Neural progenitor cell (in vitro differentiated cells): Measurements from ENCODE around the gene PAQR5. TPM values are rescaled to one million over a fixed set of nuclear protein-coding genes. Genes with fewer than 3 reads are reported as not detected.
"Not testable (repeated sequence)": the region's sequence is repeated elsewhere in the genome, so short reads cannot be mapped to it uniquely, and the experiment has no call there.

Source experiments
- DNase-seq: peaks from one replicate; pipeline ENCODE4 v3.0.0-alpha.2; 2016; ENCODE audit warnings: low spot score
- H2AFZ ChIP-seq: fragments of 200-600 bp; sonication (generic); replicated peaks from 2 replicates; pipeline ENCODE4 v1.6.1; 2016; ENCODE audit warnings: antibody characterized with exemption
- H3F3A ChIP-seq: fragments of 200-600 bp; sonication (generic); 2 replicates; pipeline ENCODE4 v1.6.1; 2016; ENCODE audit warnings: antibody characterized with exemption, low read depth
- H3K27ac ChIP-seq: fragments of 200-600 bp; sonication (generic); 2 replicates; pipeline ENCODE4 v1.5.1; 2016; ENCODE audit warnings: mild to moderate bottlenecking
- H3K27me3 ChIP-seq: fragments of 200-600 bp; sonication (generic); 2 replicates; pipeline ENCODE4 v1.6.1; 2016; ENCODE audit warnings: mild to moderate bottlenecking, moderate library complexity
- H3K36me3 ChIP-seq: fragments of 200-600 bp; sonication (generic); 2 replicates; pipeline ENCODE4 v1.5.1; 2016
- H3K4me1 ChIP-seq: fragments of 200-600 bp; sonication (generic); 2 replicates; pipeline ENCODE4 v1.6.1; 2016; ENCODE audit warnings: mixed run types
- H3K4me2 ChIP-seq: fragments of 200-600 bp; sonication (generic); 2 replicates; pipeline ENCODE4 v1.6.1; 2016
- H3K4me3 ChIP-seq: fragments of 200-600 bp; sonication (generic); 2 replicates; pipeline ENCODE4 v1.5.1; 2016
- H3K79me2 ChIP-seq: fragments of 200-600 bp; sonication (generic); 2 replicates; pipeline ENCODE4 v1.6.1; 2016; ENCODE audit warnings: low read depth
- H3K9ac ChIP-seq: fragments of 200-600 bp; sonication (generic); 2 replicates; pipeline ENCODE4 v1.6.1; 2016
- H3K9me3 ChIP-seq: fragments of 200-600 bp; sonication (generic); 2 replicates; pipeline ENCODE4 v1.5.1; 2016; ENCODE audit warnings: low read depth
- H4K20me1 ChIP-seq: fragments of 200-600 bp; sonication (generic); 2 replicates; pipeline ENCODE4 v1.6.1; 2016; ENCODE audit warnings: low read depth
- H3K27ac Mint-ChIP-seq: 3 replicates; pipeline ENCODE4 v1.8.0; 2021; ENCODE audit warnings: mixed read lengths
- H3K27me3 Mint-ChIP-seq: 2 replicates; pipeline ENCODE4 v1.8.0; 2022; ENCODE audit warnings: low read depth, mild to moderate bottlenecking, inconsistent platforms, moderate library complexity, mixed read lengths; ENCODE audit not compliant: insufficient read depth
- H3K36me3 Mint-ChIP-seq: 3 replicates; pipeline ENCODE4 v1.8.0; 2021; ENCODE audit warnings: mixed read lengths
- H3K4me1 Mint-ChIP-seq: 3 replicates; pipeline ENCODE4 v1.8.0; 2021; ENCODE audit warnings: mixed read lengths
- H3K4me3 Mint-ChIP-seq: 3 replicates; pipeline ENCODE4 v1.8.0; 2021; ENCODE audit warnings: mild to moderate bottlenecking, moderate library complexity, mixed read lengths
- H3K9me3 Mint-ChIP-seq: 3 replicates; pipeline ENCODE4 v1.8.0; 2020; ENCODE audit warnings: mixed read lengths
- CTCF ChIP-seq: fragments of 200-600 bp; sonication (generic); IDR thresholded peaks from 2 replicates; pipeline ENCODE4 v1.5.1; 2017; ENCODE audit warnings: antibody characterized with exemption, mild to moderate bottlenecking
- EZH2 ChIP-seq: fragments of 200-600 bp; sonication (generic); IDR thresholded peaks from 2 replicates; pipeline ENCODE4 v1.6.1; 2017; ENCODE audit warnings: antibody characterized with exemption, mild to moderate bottlenecking, moderate library complexity
- EZH2phosphoT487 ChIP-seq: fragments of 200-600 bp; sonication (generic); IDR thresholded peaks from 2 replicates; pipeline ENCODE4 v1.6.1; 2017; ENCODE audit warnings: antibody characterized with exemption
- total RNA-seq: library from RNA; depleted of rRNA; stranded (reverse); fragments of >200 nt; gene quantifications from 2 replicates; pipeline ENCODE4 v1.2.3, GENCODE V29; 2015; ENCODE audit warnings: low replicate concordance

PAQR5 gene
- total RNA-seq, 1 donor from 2014 or later: 1.4 TPM

DNA sequence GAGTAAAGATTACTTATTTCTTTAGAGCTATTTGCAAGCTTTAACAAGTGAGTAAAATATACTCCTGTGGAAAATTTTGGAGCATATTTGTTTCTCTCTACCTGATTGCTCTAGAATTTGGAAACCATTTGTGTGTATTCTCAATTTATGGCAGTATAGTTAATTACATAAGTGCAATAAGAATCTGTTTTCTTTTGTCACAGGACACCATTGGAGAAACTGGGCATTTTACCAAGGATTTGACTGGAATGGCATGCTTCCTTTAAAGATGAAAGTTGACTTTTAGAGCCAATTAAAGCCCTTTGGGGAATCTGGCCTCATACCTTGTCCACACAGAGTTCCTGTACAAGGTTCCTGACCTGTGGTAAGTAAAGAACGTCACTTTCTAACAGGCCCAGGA, 38.4 kb downstream of the PAQR5 start:
- Histone ChIP-seq H3K79me2 (no peaks in the 10 kb centered on the region), H3K4me1 (no peaks in the 10 kb centered on the region), H3F3A (no peaks in the 10 kb centered on the region), H3K9me3 (no peaks in the 10 kb centered on the region), H3K4me2 (no peak overlapping the region), H3K27ac (no peak overlapping the region), H2AFZ (no peak overlapping the region), H3K4me3 (no peak overlapping the region), H3K9ac (no peak overlapping the region), H3K36me3 (no peaks in the 10 kb centered on the region), H4K20me1 (no peaks in the 10 kb centered on the region), H3K27me3 (no peaks in the 10 kb centered on the region)
- Mint-ChIP-seq H3K4me1 (no peaks in the 10 kb centered on the region), H3K27me3 (peaks cover 2% of the 10 kb centered on the region), H3K36me3 (no peaks in the 10 kb centered on the region), H3K9me3 (peaks cover 9% of the 10 kb centered on the region), H3K27ac (no peak overlapping the region), H3K4me3 (no peak overlapping the region)
- TF ChIP-seq EZH2: no peak
- TF ChIP-seq EZH2phosphoT487: no peak
- TF ChIP-seq CTCF: no peak
- DNase-seq: no peak

GRCh38 chr15:69338535-69339213, 40.0 kb downstream of the PAQR5 start:
- no peaks in the 10 kb centered on the region for H3K36me3 Mint-ChIP-seq
- H3K9ac ChIP-seq: no peak overlapping the region
- no peaks in the 10 kb centered on the region for H3K36me3 ChIP-seq
- no peak overlapping the region for H3K4me3 Mint-ChIP-seq
- peaks cover 9% of the 10 kb centered on the region for H3K9me3 Mint-ChIP-seq
- H3K27me3 Mint-ChIP-seq: peaks cover 5% of the 10 kb centered on the region
- no peaks in the 10 kb centered on the region for H3K79me2 ChIP-seq
- H3K27ac ChIP-seq: no peak overlapping the region
- no peak overlapping the region for H3K4me3 ChIP-seq
- H3K27me3 ChIP-seq: no peaks in the 10 kb centered on the region
- peaks cover 14% of the 10 kb centered on the region for H3K4me1 Mint-ChIP-seq
- H3K27ac Mint-ChIP-seq: no peak overlapping the region
- H3K4me1 ChIP-seq: peaks cover 6% of the 10 kb centered on the region
- H4K20me1 ChIP-seq: no peaks in the 10 kb centered on the region
- DNase-seq: no peak
- H2AFZ ChIP-seq: no peak overlapping the region
- H3K4me2 ChIP-seq: no peak overlapping the region
- no peak for TF ChIP-seq EZH2
- TF ChIP-seq EZH2phosphoT487: no peak
- no peak for TF ChIP-seq CTCF
- no peaks in the 10 kb centered on the region for H3K9me3 ChIP-seq
- no peaks in the 10 kb centered on the region for H3F3A ChIP-seq

- H3K4me1 Mint-ChIP-seq: peaks cover 18% of the 10 kb centered on the region
- not testable (repeated sequence) for DNase-seq, H3K36me3 Mint-ChIP-seq, H3K27ac Mint-ChIP-seq, H3K27ac ChIP-seq, H2AFZ ChIP-seq, H3K27me3 ChIP-seq, H3K79me2 ChIP-seq, H3K9me3 Mint-ChIP-seq, H3K27me3 Mint-ChIP-seq, H3K9me3 ChIP-seq, H4K20me1 ChIP-seq, H3K4me2 ChIP-seq, H3K9ac ChIP-seq, H3K36me3 ChIP-seq, H3K4me3 Mint-ChIP-seq, H3F3A ChIP-seq, H3K4me1 ChIP-seq, H3K4me3 ChIP-seq
Measured at GRCh38 chr15:69339214-69339543, 40.5 kb downstream of the PAQR5 start.

GRCh38 chr15:69340243-69340900, 41.7 kb downstream of the PAQR5 start:
- no peak for DNase-seq
- no peak overlapping the region for H3K9ac ChIP-seq
- no peaks in the 10 kb centered on the region for H3K27me3 ChIP-seq
- Mint-ChIP-seq H3K27ac (no peak overlapping the region), H3K9me3 (peaks cover 6% of the 10 kb centered on the region), H3K4me3 (no peak overlapping the region), H3K36me3 (no peaks in the 10 kb centered on the region), H3K27me3 (peaks cover 8% of the 10 kb centered on the region), H3K4me1 (peaks cover 23% of the 10 kb centered on the region)
- H3K4me2 ChIP-seq: no peak overlapping the region
- no peaks in the 10 kb centered on the region for H4K20me1 ChIP-seq
- H3F3A ChIP-seq: no peaks in the 10 kb centered on the region
- H3K27ac ChIP-seq: no peak overlapping the region
- no peaks in the 10 kb centered on the region for H3K79me2 ChIP-seq
- TF ChIP-seq CTCF: no peak
- TF ChIP-seq EZH2: no peak
- TF ChIP-seq EZH2phosphoT487: no peak
- peaks cover 6% of the 10 kb centered on the region for H3K4me1 ChIP-seq
- H3K9me3 ChIP-seq: no peaks in the 10 kb centered on the region
- no peak overlapping the region for H3K4me3 ChIP-seq
- H3K36me3 ChIP-seq: no peaks in the 10 kb centered on the region
- H2AFZ ChIP-seq: no peak overlapping the region
